ENCODE results near the gene THSD7A.

The THSD7A gene

GRCh38 chr7:11506417-11506816 is 325.6 kb downstream of the THSD7A start:
- no peaks in the 10 kb centered on the region for H3K4me1 Mint-ChIP-seq
- DNase-seq: no peak
- H3K36me3 Mint-ChIP-seq: no peaks in the 10 kb centered on the region
- H3K4me3 Mint-ChIP-seq: no peak overlapping the region
- H3K27me3 Mint-ChIP-seq: no peaks in the 10 kb centered on the region
- CTCF ChIA-PET: no interaction called here
- H3K9me3 Mint-ChIP-seq: peaks cover 3% of the 10 kb centered on the region
- H3K27ac Mint-ChIP-seq: no peak overlapping the region

GRCh38 chr7:11505471-11505985 is 326.5 kb downstream of the THSD7A start:
- Mint-ChIP-seq H3K27ac (no peak overlapping the region), H3K9me3 (peaks cover 8% of the 10 kb centered on the region), H3K4me1 (no peaks in the 10 kb centered on the region), H3K4me3 (no peak overlapping the region), H3K36me3 (no peaks in the 10 kb centered on the region), H3K27me3 (no peaks in the 10 kb centered on the region)
- CTCF ChIA-PET: no interaction called here
- no peak for DNase-seq

- CTCF ChIA-PET: no interaction called here
- Mint-ChIP-seq H3K4me3 (no peak overlapping the region), H3K36me3 (no peaks in the 10 kb centered on the region), H3K27ac (no peak overlapping the region), H3K4me1 (no peaks in the 10 kb centered on the region), H3K9me3 (no peaks in the 10 kb centered on the region), H3K27me3 (no peaks in the 10 kb centered on the region)
- DNase-seq: no peak
Measured at GRCh38 chr7:11492307-11492706, 339.7 kb downstream of the THSD7A start.

GRCh38 chr7:11491811-11492210 is 340.2 kb downstream of the THSD7A start:
- Mint-ChIP-seq H3K27ac (no peak overlapping the region), H3K9me3 (no peaks in the 10 kb centered on the region), H3K4me1 (no peaks in the 10 kb centered on the region), H3K27me3 (no peaks in the 10 kb centered on the region), H3K36me3 (no peaks in the 10 kb centered on the region), H3K4me3 (no peak overlapping the region)
- CTCF ChIA-PET: no interaction called here
- no peak for DNase-seq

- CTCF ChIA-PET: no interaction called here
- Mint-ChIP-seq H3K4me1 (no peaks in the 10 kb centered on the region), H3K36me3 (no peaks in the 10 kb centered on the region), H3K27me3 (no peaks in the 10 kb centered on the region), H3K27ac (no peak overlapping the region), H3K4me3 (no peak overlapping the region), H3K9me3 (no peaks in the 10 kb centered on the region)
- no peak for DNase-seq
Measured at GRCh38 chr7:11489280-11489679, 342.7 kb downstream of the THSD7A start.

GRCh38 chr7:11486271-11486670 is 345.7 kb downstream of the THSD7A start:
- CTCF ChIA-PET: no interaction called here
- Mint-ChIP-seq H3K4me3 (no peak overlapping the region), H3K27me3 (no peaks in the 10 kb centered on the region), H3K9me3 (peaks cover 2% of the 10 kb centered on the region), H3K27ac (no peak overlapping the region), H3K4me1 (no peaks in the 10 kb centered on the region), H3K36me3 (no peaks in the 10 kb centered on the region)
- no peak for DNase-seq

GRCh38 chr7:11485636-11486035 is 346.4 kb downstream of the THSD7A start:
- no peak overlapping the region for H3K27ac Mint-ChIP-seq
- no peaks in the 10 kb centered on the region for H3K27me3 Mint-ChIP-seq
- peaks cover 2% of the 10 kb centered on the region for H3K9me3 Mint-ChIP-seq
- CTCF ChIA-PET: no interaction called here
- H3K4me3 Mint-ChIP-seq: no peak overlapping the region
- no peaks in the 10 kb centered on the region for H3K36me3 Mint-ChIP-seq
- DNase-seq: no peak
- no peaks in the 10 kb centered on the region for H3K4me1 Mint-ChIP-seq

GRCh38 chr7:11480143-11480542 is 351.9 kb downstream of the THSD7A start:
- H3K4me1 Mint-ChIP-seq: no peaks in the 10 kb centered on the region
- DNase-seq: no peak
- CTCF ChIA-PET: no interaction called here
- no peak overlapping the region for H3K4me3 Mint-ChIP-seq
- no peak overlapping the region for H3K27ac Mint-ChIP-seq
- H3K9me3 Mint-ChIP-seq: peaks cover 2% of the 10 kb centered on the region
- H3K36me3 Mint-ChIP-seq: no peaks in the 10 kb centered on the region
- H3K27me3 Mint-ChIP-seq: no peaks in the 10 kb centered on the region

GRCh38 chr7:11478882-11479281 is 353.1 kb downstream of the THSD7A start:
- no peaks in the 10 kb centered on the region for H3K9me3 Mint-ChIP-seq
- H3K4me1 Mint-ChIP-seq: no peaks in the 10 kb centered on the region
- H3K27ac Mint-ChIP-seq: no peak overlapping the region
- CTCF ChIA-PET: no interaction called here
- H3K27me3 Mint-ChIP-seq: no peaks in the 10 kb centered on the region
- no peak overlapping the region for H3K4me3 Mint-ChIP-seq
- no peak for DNase-seq
- H3K36me3 Mint-ChIP-seq: no peaks in the 10 kb centered on the region

GRCh38 chr7:11478426-11478825 is 353.6 kb downstream of the THSD7A start:
- CTCF ChIA-PET: no interaction called here
- DNase-seq: no peak
- Mint-ChIP-seq H3K9me3 (no peaks in the 10 kb centered on the region), H3K4me3 (no peak overlapping the region), H3K27ac (no peak overlapping the region), H3K4me1 (no peaks in the 10 kb centered on the region), H3K36me3 (no peaks in the 10 kb centered on the region), H3K27me3 (no peaks in the 10 kb centered on the region)

GRCh38 chr7:11474902-11475585 is 357.0 kb downstream of the THSD7A start:
- H3K4me1 Mint-ChIP-seq: no peaks in the 10 kb centered on the region
- no peak overlapping the region for H3K27ac Mint-ChIP-seq
- H3K4me3 Mint-ChIP-seq: no peak overlapping the region
- no peaks in the 10 kb centered on the region for H3K27me3 Mint-ChIP-seq
- CTCF ChIA-PET: no interaction called here
- no peaks in the 10 kb centered on the region for H3K36me3 Mint-ChIP-seq
- no peaks in the 10 kb centered on the region for H3K9me3 Mint-ChIP-seq
- no peak for DNase-seq

- no peaks in the 10 kb centered on the region for H3K9me3 Mint-ChIP-seq
- no peak overlapping the region for H3K4me3 Mint-ChIP-seq
- CTCF ChIA-PET: no interaction called here
- no peak overlapping the region for H3K27ac Mint-ChIP-seq
- no peak for DNase-seq
- no peaks in the 10 kb centered on the region for H3K36me3 Mint-ChIP-seq
- H3K4me1 Mint-ChIP-seq: no peaks in the 10 kb centered on the region
- H3K27me3 Mint-ChIP-seq: no peaks in the 10 kb centered on the region
Measured at GRCh38 chr7:11473807-11474424, 358.1 kb downstream of the THSD7A start.

GRCh38 chr7:11473220-11473619 is 358.8 kb downstream of the THSD7A start:
- no peaks in the 10 kb centered on the region for H3K27me3 Mint-ChIP-seq
- H3K9me3 Mint-ChIP-seq: no peaks in the 10 kb centered on the region
- no peak overlapping the region for H3K4me3 Mint-ChIP-seq
- no peaks in the 10 kb centered on the region for H3K4me1 Mint-ChIP-seq
- CTCF ChIA-PET: no interaction called here
- DNase-seq: no peak
- H3K36me3 Mint-ChIP-seq: no peaks in the 10 kb centered on the region
- no peak overlapping the region for H3K27ac Mint-ChIP-seq

GRCh38 chr7:11472646-11473045 is 359.4 kb downstream of the THSD7A start:
- CTCF ChIA-PET: no interaction called here
- H3K27me3 Mint-ChIP-seq: no peaks in the 10 kb centered on the region
- no peak overlapping the region for H3K4me3 Mint-ChIP-seq
- H3K4me1 Mint-ChIP-seq: no peaks in the 10 kb centered on the region
- no peak for DNase-seq
- no peak overlapping the region for H3K27ac Mint-ChIP-seq
- no peaks in the 10 kb centered on the region for H3K36me3 Mint-ChIP-seq
- no peaks in the 10 kb centered on the region for H3K9me3 Mint-ChIP-seq

- H3K4me1 Mint-ChIP-seq: no peaks in the 10 kb centered on the region
- H3K27me3 Mint-ChIP-seq: no peaks in the 10 kb centered on the region
- H3K36me3 Mint-ChIP-seq: no peaks in the 10 kb centered on the region
- H3K9me3 Mint-ChIP-seq: peaks cover 2% of the 10 kb centered on the region
- H3K4me3 Mint-ChIP-seq: no peak overlapping the region
- no peak for DNase-seq
- CTCF ChIA-PET: no interaction called here
- H3K27ac Mint-ChIP-seq: no peak overlapping the region
Measured at GRCh38 chr7:11471255-11471654, 360.7 kb downstream of the THSD7A start.
